Activated CD4-positive, alpha-beta T cell treated with anti-CD3 and anti-CD28 coated beads for 36 hours (primary cell): Measurements from ENCODE around the gene C4orf33. TPM values are rescaled to one million over a fixed set of nuclear protein-coding genes. Genes with fewer than 3 reads are reported as not detected.
"Not testable (repeated sequence)": the region's sequence is repeated elsewhere in the genome, so short reads cannot be mapped to it uniquely, and the experiment has no call there.

Experiments
- ATAC-seq: fragments of 200-7000 bp; cut with Tn5 transposase; one replicate; pipeline ENCODE4 v1.10.0; 2021; ENCODE audit warnings: mild to moderate bottlenecking, moderate library complexity
- CTCF ChIA-PET: fragments of 350-600 bp; sonication (Branson Sonifier 250); formaldehyde crosslinking; loops from one replicate; lab custom pipeline; 2021; ENCODE audit warnings: antibody characterized with exemption; lab: Charles Lee
- POLR2A ChIA-PET: fragments of 350-600 bp; sonication (Branson Sonifier 250); formaldehyde crosslinking; loops from one replicate; lab custom pipeline; 2021; ENCODE audit warnings: antibody characterized with exemption, inconsistent platforms; lab: Charles Lee
- DNase-seq: peaks from one replicate; pipeline ENCODE4 v3.0.0-alpha.2; 2020
- H3K27ac Mint-ChIP-seq: one replicate; pipeline ENCODE4 v1.8.0; 2021; ENCODE audit warnings: mixed read lengths
- H3K27me3 Mint-ChIP-seq: one replicate; pipeline ENCODE4 v1.8.0; 2021; ENCODE audit warnings: mixed read lengths
- H3K36me3 Mint-ChIP-seq: one replicate; pipeline ENCODE4 v1.8.0; 2021; ENCODE audit warnings: low read depth, mixed read lengths
- H3K4me1 Mint-ChIP-seq: one replicate; pipeline ENCODE4 v1.8.0; 2021; ENCODE audit warnings: mixed read lengths
- H3K4me3 Mint-ChIP-seq: one replicate; pipeline ENCODE4 v1.8.0; 2021; ENCODE audit warnings: mild to moderate bottlenecking, moderate library complexity, mixed read lengths
- H3K9me3 Mint-ChIP-seq: one replicate; pipeline ENCODE4 v1.8.0; 2021; ENCODE audit warnings: low read depth, mixed read lengths
- intact Hi-C, 2 experiments: fragments of 100-400 bp; cut with DNase I in 1 of 2; cut with micrococcal nuclease in 1 of 2; formaldehyde crosslinking; loops; one replicate each; pipeline versions ENCODE4 v1.14.2 to v1.15.1; 2022 to 2024; cut with DNase I, micrococcal nuclease
- total RNA-seq, 2 experiments: library from RNA; stranded (reverse); gene quantifications; one replicate each; pipeline ENCODE4 v1.2.3, GENCODE V29; 2021

C4orf33 gene, protein sequence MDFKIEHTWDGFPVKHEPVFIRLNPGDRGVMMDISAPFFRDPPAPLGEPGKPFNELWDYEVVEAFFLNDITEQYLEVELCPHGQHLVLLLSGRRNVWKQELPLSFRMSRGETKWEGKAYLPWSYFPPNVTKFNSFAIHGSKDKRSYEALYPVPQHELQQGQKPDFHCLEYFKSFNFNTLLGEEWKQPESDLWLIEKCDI
- 10 to 100 TPM; 14.8 to 16.9 TPM for total RNA-seq

DNA sequence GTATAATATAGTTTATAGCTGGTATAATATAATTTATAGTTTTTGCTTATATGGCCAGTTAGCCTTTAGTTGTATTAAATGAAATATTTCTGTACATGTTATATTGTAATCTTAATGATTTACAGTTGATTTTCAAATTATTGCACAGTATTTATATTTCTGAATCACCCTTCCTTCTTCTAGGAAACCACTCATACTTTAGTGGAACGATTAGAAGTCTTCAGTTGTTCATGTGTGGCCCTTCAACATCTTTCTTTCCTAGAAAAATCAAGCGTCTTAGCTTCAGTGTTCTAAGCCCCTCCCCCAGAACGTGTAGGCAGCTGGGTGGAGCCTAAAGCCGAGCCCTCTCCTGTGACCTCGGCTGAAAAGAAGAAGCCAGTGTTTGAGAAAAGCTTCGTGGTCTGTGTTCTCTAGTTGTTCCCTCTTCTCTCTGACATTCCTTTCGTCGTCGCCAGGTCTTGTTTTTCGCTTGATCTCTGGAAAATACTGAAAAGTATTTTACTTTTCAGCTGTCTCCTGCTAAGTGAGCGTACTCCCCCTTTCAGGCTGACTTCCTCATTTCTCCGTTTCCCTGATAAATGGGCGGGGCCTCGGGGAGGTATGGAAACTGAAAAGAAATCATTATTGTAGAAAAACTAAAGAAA, at the start of gene C4orf33:
C4orf33 (plus strand) TSS at position 342 of the 644 bp plus-strand sequence. CDS start 6,459 bp downstream, outside the sequence.
- Mint-ChIP-seq H3K4me3 (peak within 1 kb of the TSS; percentile 87), H3K36me3 (no peaks in the 10 kb centered on the region), H3K4me1 (peaks cover 14% of the 10 kb centered on the region), H3K27ac (peak within 1 kb of the TSS; percentile 94), H3K27me3 (no peaks in the 10 kb centered on the region), H3K9me3 (no peaks in the 10 kb centered on the region)
- ATAC-seq (peak; percentile 70), DNase-seq (peak; percentile 88)
- intact Hi-C loops, result loop anchor here in 1 of 2 experiments (1.0 to 2.0 kb wide), 2 partner anchors 1035 to 1131 kb away; partner anchors contain the start of genes ABHD18, LARP1B and MFSD8
- ChIA-PET CTCF (interaction anchor here (1.0 kb wide), 1 partner anchor 61 kb away, joined by 3 read pairs; no protein-coding TSS in a partner anchor), POLR2A (no interaction called here)

DNA sequence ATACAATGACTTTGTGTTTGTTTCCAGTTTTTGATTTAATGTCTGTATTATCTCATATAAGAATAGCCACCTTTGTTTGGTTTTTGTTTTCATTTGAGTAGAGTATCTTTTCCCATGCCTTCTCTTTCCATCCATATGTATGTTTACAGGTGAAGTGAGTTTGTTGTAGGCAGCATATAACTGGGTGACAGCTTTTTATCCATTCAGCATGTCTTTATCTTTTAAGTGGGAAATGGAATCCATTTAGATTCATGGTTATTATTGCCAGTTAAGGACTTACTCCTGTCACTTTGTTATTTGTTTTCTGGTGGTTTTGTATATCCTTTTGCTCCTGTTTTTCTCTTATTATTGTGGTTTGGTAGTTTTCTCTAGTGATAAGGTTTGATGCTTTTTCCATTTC, 36.9 kb upstream of the C4orf33 start:
- Mint-ChIP-seq H3K4me1 (no peaks in the 10 kb centered on the region), H3K36me3 (peaks cover 57% of the 10 kb centered on the region), H3K9me3 (peaks cover 63% of the 10 kb centered on the region), H3K27ac (no peak overlapping the region), H3K27me3 (no peaks in the 10 kb centered on the region), H3K4me3 (no peak overlapping the region)
- ChIA-PET POLR2A (no interaction called here), CTCF (interaction anchor here (0.6 kb wide), 1 partner anchor 33 kb away, joined by 3 read pairs; no protein-coding TSS in a partner anchor)
- DNase-seq (no peak), ATAC-seq (no peak)
- intact Hi-C loops, result no loop called here

DNA sequence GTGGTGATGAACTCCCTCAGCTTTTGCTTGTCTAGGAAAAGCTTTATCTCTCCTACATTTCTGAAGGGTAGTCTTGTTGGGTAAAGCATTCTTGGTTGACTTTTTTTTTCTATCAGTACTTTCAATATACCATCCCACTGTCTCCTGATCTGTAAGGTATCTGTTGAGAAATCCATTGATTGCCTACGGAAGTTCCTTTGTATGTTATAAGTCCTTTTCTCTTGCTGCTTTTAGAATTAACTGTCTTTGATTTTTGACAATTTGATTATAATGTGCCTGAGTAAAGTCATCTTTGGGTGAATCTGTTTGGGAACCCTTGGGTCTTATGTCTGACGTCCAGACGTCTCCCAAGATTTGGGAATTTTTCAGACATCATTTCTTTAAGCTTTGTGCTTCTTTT, 33.4 kb upstream of the C4orf33 start:
- H3K36me3 Mint-ChIP-seq, result peaks cover 53% of the 10 kb centered on the region
- no peak overlapping the region for H3K27ac Mint-ChIP-seq
- no peaks in the 10 kb centered on the region for H3K4me1 Mint-ChIP-seq
- peaks cover 42% of the 10 kb centered on the region for H3K9me3 Mint-ChIP-seq
- no peaks in the 10 kb centered on the region for H3K27me3 Mint-ChIP-seq
- POLR2A ChIA-PET, result no interaction called here
- DNase-seq (no peak), ATAC-seq (no peak)
- no peak overlapping the region for H3K4me3 Mint-ChIP-seq
- intact Hi-C loops, result no loop called here
- CTCF ChIA-PET, result interaction anchor here (0.7 to 1.1 kb wide), 2 partner anchors 12 to 177 kb away, joined by 3 read pairs; no protein-coding TSS in a partner anchor

DNA sequence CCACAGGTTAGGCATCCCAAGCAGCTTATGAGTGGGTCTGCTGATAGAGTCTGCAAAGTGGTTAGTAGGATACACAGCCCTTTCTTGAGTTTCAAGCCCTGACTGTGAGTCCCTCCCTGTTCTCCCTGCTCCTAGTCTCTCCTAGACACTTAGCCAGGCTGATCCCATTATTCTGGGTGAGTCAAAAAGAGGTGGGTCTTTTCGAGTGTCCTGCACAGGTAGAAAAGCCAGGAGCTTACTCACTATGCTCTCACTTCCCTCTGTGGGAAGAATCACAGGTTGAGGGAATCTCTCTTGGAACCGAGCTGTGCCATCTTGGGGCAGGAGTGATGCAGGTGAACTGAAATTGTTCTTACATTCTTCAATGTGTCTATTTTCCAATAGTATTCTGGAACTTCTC, 32.3 kb upstream of the C4orf33 start:
- H3K9me3 Mint-ChIP-seq, result peaks cover 45% of the 10 kb centered on the region
- ChIA-PET POLR2A (no interaction called here), CTCF (interaction anchor here (0.6 to 1.1 kb wide), 3 partner anchors 161 to 890 kb away, joined by 3 read pairs; no protein-coding TSS in a partner anchor)

DNA sequence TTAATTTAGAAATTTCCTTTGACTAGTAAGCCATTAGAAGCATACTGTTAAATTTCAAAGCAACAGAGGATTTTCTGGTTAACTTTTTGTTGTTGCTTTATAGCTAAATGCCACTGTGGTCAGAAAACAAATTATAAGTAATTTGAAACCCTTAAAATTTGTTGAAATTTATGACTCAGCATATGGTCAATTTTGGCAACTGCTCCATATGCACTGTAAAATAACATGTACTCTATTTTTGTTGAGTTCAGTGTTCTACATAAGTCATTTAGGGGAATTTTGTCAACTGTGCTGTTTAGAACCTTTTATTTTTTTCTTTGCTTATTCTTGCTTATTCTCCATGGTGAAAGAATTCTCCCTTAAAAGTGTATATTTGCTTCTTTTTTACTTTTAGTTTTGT, 31.2 kb upstream of the C4orf33 start:
- ChIA-PET POLR2A (no interaction called here), CTCF (no interaction called here)
- no peak for DNase-seq
- intact Hi-C loops, result no loop called here
- Mint-ChIP-seq H3K36me3 (peaks cover 59% of the 10 kb centered on the region), H3K9me3 (peaks cover 46% of the 10 kb centered on the region), H3K27ac (no peak overlapping the region), H3K27me3 (no peaks in the 10 kb centered on the region), H3K4me1 (no peaks in the 10 kb centered on the region), H3K4me3 (no peak overlapping the region)
- no peak for ATAC-seq

More for the DNA sequence above, 32.3 kb upstream of the C4orf33 start:
- H3K4me1 Mint-ChIP-seq, result no peaks in the 10 kb centered on the region
- H3K27me3 Mint-ChIP-seq, result no peaks in the 10 kb centered on the region
- H3K36me3 Mint-ChIP-seq, result peaks cover 57% of the 10 kb centered on the region
- no peak overlapping the region for H3K27ac Mint-ChIP-seq
- ATAC-seq (no peak), DNase-seq (no peak)
- intact Hi-C loops, result no loop called here
- H3K4me3 Mint-ChIP-seq, result no peak overlapping the region

DNA sequence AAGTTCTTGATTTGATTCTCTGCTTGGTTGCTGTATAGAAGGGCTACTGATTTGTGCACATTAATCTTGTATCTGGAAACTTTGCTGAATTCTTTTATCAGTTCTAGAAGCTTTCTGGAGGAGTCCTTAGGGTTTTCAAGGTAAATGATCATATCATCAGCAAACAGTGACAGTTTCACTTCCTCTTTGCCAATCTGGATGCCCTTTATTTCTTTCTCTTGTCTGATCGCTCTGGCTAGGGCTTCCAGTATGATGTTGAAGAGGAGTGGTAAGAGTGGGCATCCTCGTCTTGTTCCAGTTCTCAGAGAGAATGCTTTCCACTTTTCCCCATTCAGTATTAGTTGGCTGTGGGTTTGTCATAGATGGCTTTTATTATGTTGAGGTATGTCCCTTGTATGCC, 26.4 kb upstream of the C4orf33 start:
- H3K4me3 Mint-ChIP-seq, DNase-seq, intact Hi-C loops, H3K4me1 Mint-ChIP-seq, ATAC-seq, POLR2A ChIA-PET, CTCF ChIA-PET, H3K27ac Mint-ChIP-seq, H3K27me3 Mint-ChIP-seq: not testable (repeated sequence)
- H3K36me3 Mint-ChIP-seq, result peaks cover 54% of the 10 kb centered on the region
- peaks cover 43% of the 10 kb centered on the region for H3K9me3 Mint-ChIP-seq

DNA sequence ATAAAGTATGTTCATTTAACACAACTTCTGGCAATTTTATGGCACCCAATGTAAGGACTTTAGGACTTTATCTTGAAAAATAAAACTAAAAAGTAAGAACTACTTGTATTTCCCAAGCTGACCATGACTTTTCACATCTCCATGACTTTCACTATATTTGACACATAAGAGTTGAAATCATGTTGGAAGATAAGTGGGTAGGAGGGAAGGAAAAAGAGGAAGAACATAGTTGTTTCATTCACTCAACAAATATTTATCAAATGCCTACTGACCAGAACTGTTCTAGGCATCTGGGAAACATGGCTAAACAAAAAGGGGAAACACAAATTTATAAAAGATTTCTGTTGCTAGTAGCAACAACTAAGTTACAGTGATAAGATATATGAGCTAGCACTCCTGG, 18.6 kb upstream of the C4orf33 start:
- peaks cover 2% of the 10 kb centered on the region for H3K4me1 Mint-ChIP-seq
- peaks cover 20% of the 10 kb centered on the region for H3K9me3 Mint-ChIP-seq
- ChIA-PET CTCF (no interaction called here), POLR2A (no interaction called here)
- no peaks in the 10 kb centered on the region for H3K27me3 Mint-ChIP-seq
- no peak for DNase-seq
- H3K27ac Mint-ChIP-seq, result no peak overlapping the region
- intact Hi-C loops, result no loop called here
- peaks cover 74% of the 10 kb centered on the region for H3K36me3 Mint-ChIP-seq
- no peak overlapping the region for H3K4me3 Mint-ChIP-seq
- ATAC-seq, result no peak

DNA sequence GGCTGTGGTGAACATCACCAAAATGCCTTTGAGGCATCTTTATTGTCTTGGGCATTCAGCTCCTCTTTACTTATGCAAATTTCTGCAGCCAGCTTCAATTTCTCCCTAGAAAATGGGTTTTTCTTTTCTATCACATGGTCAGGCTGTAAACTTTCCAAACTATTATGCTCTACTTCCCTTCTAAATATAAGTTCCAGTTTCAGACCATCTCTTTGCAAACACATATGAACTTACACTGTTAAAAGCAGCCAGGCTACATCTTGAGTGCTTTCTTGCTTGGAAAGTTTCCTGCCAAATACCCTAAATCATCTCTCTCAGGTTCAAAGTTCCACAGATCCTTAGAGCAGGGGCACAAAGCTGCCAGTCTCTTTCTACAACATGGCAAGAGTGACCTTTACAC, 15.8 kb upstream of the C4orf33 start:
- Mint-ChIP-seq H3K27ac (no peak overlapping the region), H3K27me3 (no peaks in the 10 kb centered on the region), H3K4me3 (no peak overlapping the region), H3K36me3 (peaks cover 57% of the 10 kb centered on the region), H3K4me1 (peaks cover 17% of the 10 kb centered on the region), H3K9me3 (peaks cover 10% of the 10 kb centered on the region)
- intact Hi-C loops, result no loop called here
- no peak for DNase-seq
- ChIA-PET CTCF (no interaction called here), POLR2A (interaction anchor here (0.6 kb wide), 1 partner anchor 13 kb away, joined by 3 read pairs; no protein-coding TSS in a partner anchor)
- ATAC-seq, result no peak

DNA sequence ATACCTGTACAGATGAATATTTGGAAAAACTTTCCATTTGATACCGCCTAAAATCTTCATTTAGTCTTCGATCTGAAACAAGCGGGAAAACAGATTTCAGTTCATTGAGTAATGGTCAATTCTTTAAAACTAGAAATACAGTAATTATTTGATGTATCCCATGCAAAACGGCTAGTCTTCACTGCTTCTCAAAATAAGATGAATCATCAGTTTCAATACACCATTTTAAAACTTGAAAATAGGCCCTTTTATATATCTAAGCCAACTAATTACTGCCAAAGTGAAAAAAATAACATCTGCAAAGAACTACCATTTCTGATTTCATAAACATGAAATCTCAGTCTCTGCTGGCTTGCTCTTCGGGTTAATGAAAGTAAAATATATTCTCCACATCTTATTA, 13.7 kb upstream of the C4orf33 start:
- POLR2A ChIA-PET, result interaction anchor here (0.7 kb wide), 1 partner anchor 12 kb away, joined by 3 read pairs; no protein-coding TSS in a partner anchor
- H3K27me3 Mint-ChIP-seq, result no peaks in the 10 kb centered on the region
- H3K4me1 Mint-ChIP-seq, result peaks cover 24% of the 10 kb centered on the region
- peaks cover 52% of the 10 kb centered on the region for H3K36me3 Mint-ChIP-seq
- no peak for ATAC-seq
- H3K9me3 Mint-ChIP-seq, result peaks cover 10% of the 10 kb centered on the region
- CTCF ChIA-PET, result no interaction called here
- no peak overlapping the region for H3K4me3 Mint-ChIP-seq
- no peak for DNase-seq
- H3K27ac Mint-ChIP-seq, result no peak overlapping the region
- intact Hi-C loops, result no loop called here

DNA sequence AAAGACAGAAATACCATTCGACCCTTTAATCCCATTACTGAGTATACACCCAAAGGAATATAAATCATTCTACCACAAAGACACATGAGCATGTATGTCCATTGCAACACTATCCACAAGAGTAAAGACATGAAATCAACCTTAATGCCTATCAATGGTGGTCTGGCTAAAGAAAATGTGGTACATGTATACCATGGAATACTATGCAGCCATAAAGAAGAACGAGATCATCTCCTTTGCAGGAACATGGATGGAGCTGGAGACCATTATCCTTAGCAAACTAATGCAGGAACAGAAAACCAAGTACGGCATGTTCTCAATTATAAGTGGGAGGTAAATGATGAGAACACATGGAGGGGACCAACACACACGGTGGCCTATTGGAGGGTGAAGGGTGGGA, 10.5 kb upstream of the C4orf33 start:
- intact Hi-C loops, result no loop called here
- H3K4me3 Mint-ChIP-seq, result no peak overlapping the region
- no peaks in the 10 kb centered on the region for H3K27me3 Mint-ChIP-seq
- peaks cover 9% of the 10 kb centered on the region for H3K9me3 Mint-ChIP-seq
- ATAC-seq, result no peak
- peaks cover 40% of the 10 kb centered on the region for H3K4me1 Mint-ChIP-seq
- no peak overlapping the region for H3K27ac Mint-ChIP-seq
- POLR2A ChIA-PET, result interaction anchor here (0.7 kb wide), 1 partner anchor 19 kb away, joined by 3 read pairs; no protein-coding TSS in a partner anchor
- CTCF ChIA-PET, result interaction anchor here (0.5 kb wide), 1 partner anchor 12 kb away, joined by 3 read pairs; no protein-coding TSS in a partner anchor
- DNase-seq, result no peak
- H3K36me3 Mint-ChIP-seq, result peaks cover 27% of the 10 kb centered on the region

DNA sequence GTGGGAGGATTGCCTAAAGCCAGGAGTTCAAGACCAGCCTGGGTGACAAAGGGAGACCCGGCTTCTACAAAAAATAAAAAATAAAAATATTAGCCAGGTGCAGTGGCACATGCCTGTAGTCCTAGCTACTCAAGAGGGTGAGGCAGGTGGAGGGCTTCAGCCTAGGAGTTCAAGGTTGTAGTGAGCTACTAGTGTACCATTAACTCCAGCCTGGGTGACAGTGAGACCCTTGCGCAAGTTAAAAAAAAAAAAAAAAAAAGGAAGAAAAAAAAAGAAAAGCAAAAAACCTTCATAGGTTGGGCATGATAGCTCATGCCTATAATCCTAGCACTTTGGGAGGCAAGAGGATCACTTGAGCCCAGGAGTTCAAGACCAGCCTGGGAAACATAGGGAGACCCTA, 8.4 kb upstream of the C4orf33 start:
- Mint-ChIP-seq H3K9me3 (peaks cover 3% of the 10 kb centered on the region), H3K27ac (no peak overlapping the region), H3K27me3 (no peaks in the 10 kb centered on the region), H3K4me1 (peaks cover 36% of the 10 kb centered on the region), H3K4me3 (no peak overlapping the region), H3K36me3 (peaks cover 10% of the 10 kb centered on the region)
- ATAC-seq (no peak), DNase-seq (no peak)
- CTCF ChIA-PET, result interaction anchor here (0.7 kb wide), 1 partner anchor 42 kb away, joined by 3 read pairs; no protein-coding TSS in a partner anchor
- POLR2A ChIA-PET, result no interaction called here
- intact Hi-C loops, result no loop called here
